GM12878 (cell line): ENCODE results near the gene AFAP1. TPM values are rescaled to one million over a fixed set of nuclear protein-coding genes. Genes with fewer than 3 reads are reported as not detected.

ENCODE experiments used
- ATAC-seq: fragments of 200-7000 bp; cut with Tn5 transposase; 3 replicates; pipeline ENCODE4 v1.9.1; 2020; ENCODE audit warnings: mild to moderate bottlenecking, moderate library complexity
- BruUV-seq: library from RNA; stranded (reverse); fragments of 400-500 nt; replicated peaks from 2 replicates; lab custom pipeline; 2021; lab: Mats Ljungman, UMichigan
- CTCF ChIA-PET: fragments of 300-600 bp; sonication (Branson Sonifier 250); formaldehyde crosslinking; extraction: SDS; loops from one replicate; lab custom pipeline; 2021; ENCODE audit warnings: inconsistent platforms; lab: Yijun Ruan, JAX
- POLR2A ChIA-PET: fragments of 350-600 bp; formaldehyde crosslinking; extraction: SDS; loops from one replicate; lab custom pipeline; 2021; ENCODE audit warnings: inconsistent platforms; lab: Charles Lee
- RAD21 ChIA-PET: fragments of 300-600 bp; sonication (Branson Sonifier 250); formaldehyde crosslinking; loops from one replicate; lab custom pipeline; 2023; ENCODE audit warnings: antibody characterized with exemption; ENCODE audit not compliant: unreplicated experiment; lab: Charles Lee
- SMC1A ChIA-PET: fragments of 300-600 bp; sonication (Branson Sonifier 250); formaldehyde crosslinking; loops from one replicate; lab custom pipeline; 2023; ENCODE audit not compliant: unreplicated experiment, uncharacterized antibody; lab: Charles Lee
- DNase-seq: peaks from one replicate; pipeline ENCODE4 v3.0.0-alpha.2; 2011; ENCODE audit warnings: low read depth, low spot score
- FAIRE-seq: peaks from 3 replicates; lab custom pipeline; 2011; peaks lifted over from hg19 to GRCh38; lab: Jason Lieb, UNC
- H2AFZ ChIP-seq: 2 replicates; pipeline ENCODE4 v1.6.0; 2011; ENCODE audit warnings: low read depth, low read length, control low read depth; ENCODE audit not compliant: control insufficient read depth
- H3K27ac ChIP-seq: 2 replicates; pipeline ENCODE4 v1.5.1; 2011; ENCODE audit warnings: control low read depth; ENCODE audit not compliant: control insufficient read depth, insufficient read depth
- H3K27me3 ChIP-seq, 2 experiments: replicated peaks in 1 of 2; 2 replicates each; pipeline versions ENCODE4 v1.6.0 to v1.6.1; 2011; ENCODE audit warnings: low read length in 1 of 2; ENCODE audit not compliant: control insufficient read depth in 2 of 2, insufficient read depth in 2 of 2
- H3K36me3 ChIP-seq, 2 experiments: 2 replicates each; pipeline ENCODE4 v1.5.1; 2011; ENCODE audit warnings: low read length in 1 of 2; ENCODE audit not compliant: control insufficient read depth in 2 of 2, insufficient read depth in 2 of 2
- H3K4me1 ChIP-seq: 2 replicates; pipeline ENCODE4 v1.6.1; 2011; ENCODE audit warnings: mild to moderate bottlenecking, low read length, moderate library complexity, mixed read lengths; ENCODE audit not compliant: control insufficient read depth, insufficient read depth
- H3K4me2 ChIP-seq: 2 replicates; pipeline ENCODE4 v1.6.0; 2011; ENCODE audit warnings: control low read depth; ENCODE audit not compliant: control insufficient read depth, insufficient read depth
- H3K4me3 ChIP-seq: fragments of 200-600 bp; sonication (generic); 2 replicates; pipeline ENCODE4 v1.5.1; 2016
- H3K79me2 ChIP-seq: 2 replicates; pipeline ENCODE4 v1.6.0; 2011; ENCODE audit warnings: low read length; ENCODE audit not compliant: control insufficient read depth, insufficient read depth
- H3K9ac ChIP-seq: 2 replicates; pipeline ENCODE4 v1.8.0; 2011; ENCODE audit warnings: low read length, control low read depth, mixed read lengths; ENCODE audit not compliant: control insufficient read depth, insufficient read depth
- H3K9me3 ChIP-seq: replicated peaks from 3 replicates; pipeline ENCODE4 v1.5.1; 2011; ENCODE audit warnings: mild to moderate bottlenecking, low read length; ENCODE audit not compliant: control insufficient read depth, insufficient read depth
- H4K20me1 ChIP-seq: 2 replicates; pipeline ENCODE4 v1.6.0; 2011; ENCODE audit not compliant: control insufficient read depth, insufficient read depth
- ATF2 ChIP-seq: IDR thresholded peaks from 2 replicates; pipeline ENCODE4 v1.6.1; 2012; ENCODE audit warnings: low read length, inconsistent platforms
- FOS ChIP-seq: IDR thresholded peaks from 3 replicates; pipeline ENCODE4 v1.6.1; 2011; ENCODE audit warnings: borderline replicate concordance; ENCODE audit not compliant: insufficient read length; ENCODE audit errors: extremely low read depth
- HSF1 ChIP-seq: fragments of 150-350 bp; IDR thresholded peaks from 2 replicates; pipeline ENCODE4 v1.6.1; 2014; ENCODE audit warnings: mild to moderate bottlenecking, low read depth, low read length
- KDM1A ChIP-seq: fragments of 200-600 bp; sonication (generic); IDR thresholded peaks from 2 replicates; pipeline ENCODE4 v1.6.1; 2016; ENCODE audit warnings: borderline replicate concordance
- NBN ChIP-seq: fragments of 450-650 bp; IDR thresholded peaks from 2 replicates; pipeline ENCODE4 v1.6.1; 2016
- NFXL1 ChIP-seq: fragments of 450-650 bp; IDR thresholded peaks from 2 replicates; pipeline ENCODE4 v1.6.1; 2017; ENCODE audit warnings: antibody characterized with exemption, mild to moderate bottlenecking, borderline replicate concordance
- RBBP5 ChIP-seq: fragments of 200-600 bp; sonication (generic); conservative IDR thresholded peaks from 2 replicates; pipeline ENCODE4 v1.6.1; 2016
- SMARCA5 ChIP-seq: fragments of 450-650 bp; IDR thresholded peaks from 2 replicates; pipeline ENCODE4 v1.6.1; 2017; ENCODE audit warnings: mild to moderate bottlenecking
- WGBS: methylation state at CpG from one replicate; pipeline ENCODE4 v1.1.6; 2016; ENCODE audit warnings: low lambda C conversion rate; ENCODE audit not compliant: insufficient replicate concordance, insufficient coverage; ENCODE audit errors: missing lambda C conversion rate; 5-methylcytosine and 5-hydroxymethylcytosine counted together
- in situ Hi-C: fragments of 300-500 bp; cut with MboI; formaldehyde crosslinking; loops from 9 replicates; pipeline ENCODE4 v1.14.3; 2018; ENCODE audit warnings: mixed read lengths
- intact Hi-C: fragments of 100-400 bp; cut with micrococcal nuclease; formaldehyde crosslinking; loops from one replicate; pipeline ENCODE4 v1.14.2; 2022; ENCODE audit not compliant: unreplicated experiment
- polyA plus RNA-seq, 11 experiments: library from polyadenylated mRNA; depleted of rRNA in 4 of 11; unstranded in 6 of 11; stranded (reverse) in 5 of 11; fragments of >200 nt; fragmentation: Nextera tagmentation in 4 of 11; fragmentation: Illumina TruSeq in 1 of 11; extraction: Ambion mirVana in 4 of 11; extraction: Trizol in 1 of 11; gene quantifications; 1 replicate in 1 of 11; 2 replicates in 10 of 11; pipeline versions ENCODE4 v1.2.1 to v1.2.3, GENCODE V29; 2011 to 2016; ENCODE audit warnings: inconsistent platforms in 2 of 11, missing spikeins in 2 of 11, low read depth in 1 of 11
- total RNA-seq, 4 experiments: library from RNA; depleted of rRNA in 3 of 4; stranded (reverse); fragments of >200 nt in 3 of 4; fragmentation: Illumina TruSeq in 1 of 4; extraction: Trizol in 1 of 4; gene quantifications; 2 replicates each; pipeline versions ENCODE4 v1.2.1 to v1.2.3, GENCODE V29; 2013 to 2021

Gene AFAP1
- total and polyA plus RNA-seq, 10 of the 15 experiments (the other 5 are each of a cell fraction or from before 2014, with no cell fraction given), result 0.02 to 0.23 (median 0.09) TPM; not detected in 1

- H3K4me2 ChIP-seq, result no peak overlapping the region
- in situ Hi-C loops (loop anchor here (10.0 kb wide), 1 partner anchor 522 kb away; the partner anchor contains the start of gene SORCS2), intact Hi-C loops (loop anchor here (10.0 kb wide), 1 partner anchor 532 kb away; no protein-coding TSS in a partner anchor)
- H3K9me3 ChIP-seq, result no peaks in the 10 kb centered on the region
- H3K27me3 ChIP-seq, result peaks cover 0 to 4% of the 10 kb centered on the region in 2 experiments; a peak in 2 of 4 replicates
- ChIA-PET RAD21 (no interaction called here), POLR2A (no interaction called here), SMC1A (no interaction called here), CTCF (no interaction called here)
- no peaks in the 10 kb centered on the region for H3K4me1 ChIP-seq
- WGBS, result under 1% methylated on average over 11 of the region's 11 CpGs
- no peak for TF ChIP-seq FOS
- no peak for TF ChIP-seq NBN
- TF ChIP-seq ATF2, result no peak
- TF ChIP-seq HSF1, result no peak
- TF ChIP-seq RBBP5, result no peak
- no peak for TF ChIP-seq SMARCA5
- TF ChIP-seq KDM1A, result no peak
- TF ChIP-seq NFXL1, result no peak
- DNase-seq, result no peak
- BruUV-seq, result no TSS peak
- H3K9ac ChIP-seq, result no peak overlapping the region
- no peak overlapping the region for H3K27ac ChIP-seq
- H3K4me3 ChIP-seq, result no peak overlapping the region
- no peaks in the 10 kb centered on the region for H3K79me2 ChIP-seq
- H2AFZ ChIP-seq, result no peak overlapping the region
- H3K36me3 ChIP-seq, result no peaks in the 10 kb centered on the region
- ATAC-seq, result no peak
- no peaks in the 10 kb centered on the region for H4K20me1 ChIP-seq
- FAIRE-seq, result no peak
These were observed 222.5 kb downstream of the AFAP1 start for GRCh38 chr4:7717161-7717560.
